ENCODE results near the gene ASH1L. TPM values are rescaled to one million over a fixed set of nuclear protein-coding genes. Genes with fewer than 3 reads are reported as not detected.

The ASH1L gene
- total RNA-seq, 2 donors from 2014 or later, result 40.3 to 47.2 TPM

- Mint-ChIP-seq H3K36me3 (ENCODE audit: insufficient read depth in 2 of 2) (peaks cover 3 to 8% of the 10 kb centered on the region in 2 donors), H3K4me3 (no peak overlapping the region), H3K4me1 (ENCODE audit: low read depth) (peaks cover 36% of the 10 kb centered on the region), H3K9me3 (no peaks in the 10 kb centered on the region), H3K27ac (no peak overlapping the region), H3K27me3 (ENCODE audit: low read depth) (no peaks in the 10 kb centered on the region)
- DNase-seq, result no peak
- ATAC-seq (replicated peaks in 1 of 2), result no peak
Measured at GRCh38 chr1:155318082-155318481, 244.5 kb downstream of the ASH1L start.

- Mint-ChIP-seq H3K4me1 (ENCODE audit: low read depth) (peaks cover 32% of the 10 kb centered on the region), H3K4me3 (no peak overlapping the region), H3K27ac (no peak overlapping the region), H3K9me3 (no peaks in the 10 kb centered on the region), H3K36me3 (ENCODE audit: insufficient read depth in 2 of 2) (peaks cover 10 to 12% of the 10 kb centered on the region in 2 donors), H3K27me3 (ENCODE audit: low read depth) (no peaks in the 10 kb centered on the region)
- DNase-seq (no peak), ATAC-seq (replicated peaks in 1 of 2) (no peak)
Measured at GRCh38 chr1:155316922-155317321, 245.7 kb downstream of the ASH1L start.

- Mint-ChIP-seq H3K4me1 (ENCODE audit: low read depth) (peaks cover 35% of the 10 kb centered on the region), H3K36me3 (ENCODE audit: insufficient read depth in 2 of 2) (peaks cover 17 to 32% of the 10 kb centered on the region in 2 donors), H3K4me3 (no peak overlapping the region), H3K9me3 (no peaks in the 10 kb centered on the region), H3K27me3 (ENCODE audit: low read depth) (no peaks in the 10 kb centered on the region), H3K27ac (no peak overlapping the region)
- ATAC-seq (replicated peaks in 1 of 2) (no peak), DNase-seq (no peak)
Measured at GRCh38 chr1:155313261-155313660, 249.3 kb downstream of the ASH1L start.

GRCh38 chr1:155309423-155310021, 253.1 kb downstream of the ASH1L start:
- no peaks in the 10 kb centered on the region for H3K27me3 Mint-ChIP-seq (ENCODE audit: low read depth)
- H3K36me3 Mint-ChIP-seq (ENCODE audit: insufficient read depth in 2 of 2), result peaks cover 17 to 32% of the 10 kb centered on the region in 2 donors
- DNase-seq (peak in 1 of 2 donors; percentile 9), ATAC-seq (replicated peaks in 1 of 2) (no peak)
- H3K4me3 Mint-ChIP-seq, result peak overlapping the region; percentile 98 to 99
- H3K27ac Mint-ChIP-seq, result peak overlapping the region; percentile 97
- H3K9me3 Mint-ChIP-seq, result no peaks in the 10 kb centered on the region
- H3K4me1 Mint-ChIP-seq (ENCODE audit: low read depth), result peaks cover 39% of the 10 kb centered on the region

- no peaks in the 10 kb centered on the region for H3K9me3 Mint-ChIP-seq
- H3K27ac Mint-ChIP-seq, result peak within 1 kb of the TSS; percentile 97
- peaks cover 39% of the 10 kb centered on the region for H3K4me1 Mint-ChIP-seq (ENCODE audit: low read depth)
- H3K36me3 Mint-ChIP-seq (ENCODE audit: insufficient read depth in 2 of 2), result peaks cover 17 to 32% of the 10 kb centered on the region in 2 donors
- H3K27me3 Mint-ChIP-seq (ENCODE audit: low read depth), result no peaks in the 10 kb centered on the region
- ATAC-seq (replicated peaks in 1 of 2) (peak; percentile 99), DNase-seq (peak; percentile 95 to 98)
- H3K4me3 Mint-ChIP-seq, result peak within 1 kb of the TSS; percentile 98 to 99
Measured at GRCh38 chr1:155308493-155309422, 253.8 kb downstream of the ASH1L start, which contains the start of gene FDPS. FDPS (plus strand) TSS chr1:155308866; CDS start chr1:155309790, 924 bp downstream.

- no peak for ATAC-seq (replicated peaks in 1 of 2)
- Mint-ChIP-seq H3K27me3 (ENCODE audit: low read depth) (no peaks in the 10 kb centered on the region), H3K27ac (no peak overlapping the region), H3K9me3 (no peaks in the 10 kb centered on the region), H3K4me1 (ENCODE audit: low read depth) (peaks cover 33% of the 10 kb centered on the region), H3K4me3 (peak overlapping the region; percentile 19 to 27), H3K36me3 (ENCODE audit: insufficient read depth in 2 of 2) (peaks cover 11 to 25% of the 10 kb centered on the region in 2 donors)
- DNase-seq, result peak in 1 of 2 donors; percentile 9
Measured at GRCh38 chr1:155307247-155307740, 255.3 kb downstream of the ASH1L start.

GRCh38 chr1:155305881-155306391, 256.7 kb downstream of the ASH1L start:
- Mint-ChIP-seq H3K4me3 (no peak overlapping the region), H3K4me1 (ENCODE audit: low read depth) (peaks cover 22% of the 10 kb centered on the region), H3K27me3 (ENCODE audit: low read depth) (no peaks in the 10 kb centered on the region), H3K36me3 (ENCODE audit: insufficient read depth in 2 of 2) (peaks cover 7 to 15% of the 10 kb centered on the region in 2 donors), H3K9me3 (no peaks in the 10 kb centered on the region), H3K27ac (no peak overlapping the region)
- DNase-seq, result no peak
- ATAC-seq (replicated peaks in 1 of 2), result no peak

GRCh38 chr1:155304558-155305063, 258.0 kb downstream of the ASH1L start:
- Mint-ChIP-seq H3K27me3 (ENCODE audit: low read depth) (no peaks in the 10 kb centered on the region), H3K9me3 (no peaks in the 10 kb centered on the region), H3K27ac (no peak overlapping the region), H3K4me3 (no peak overlapping the region), H3K36me3 (ENCODE audit: insufficient read depth in 2 of 2) (peaks cover 5 to 8% of the 10 kb centered on the region in 2 donors), H3K4me1 (ENCODE audit: low read depth) (peaks cover 9% of the 10 kb centered on the region)
- DNase-seq (no peak), ATAC-seq (replicated peaks in 1 of 2) (no peak)

GRCh38 chr1:155301342-155301841, 261.2 kb downstream of the ASH1L start, which contains the start of gene PKLR:
PKLR (minus strand) TSS chr1:155301438; CDS start chr1:155301395, 43 bp downstream.
- Mint-ChIP-seq H3K9me3 (no peaks in the 10 kb centered on the region), H3K27me3 (ENCODE audit: low read depth) (peaks cover 12% of the 10 kb centered on the region), H3K27ac (no peak within 1 kb of the TSS), H3K36me3 (ENCODE audit: insufficient read depth in 2 of 2) (no peaks in the 10 kb centered on the region), H3K4me1 (ENCODE audit: low read depth) (no peaks in the 10 kb centered on the region), H3K4me3 (no peak within 1 kb of the TSS)
- DNase-seq, result no peak
- ATAC-seq (replicated peaks in 1 of 2), result no peak

GRCh38 chr1:155300553-155301329, 261.9 kb downstream of the ASH1L start:
- H3K4me3 Mint-ChIP-seq, result no peak overlapping the region
- no peaks in the 10 kb centered on the region for H3K4me1 Mint-ChIP-seq (ENCODE audit: low read depth)
- ATAC-seq (replicated peaks in 1 of 2), result no peak
- H3K9me3 Mint-ChIP-seq, result no peaks in the 10 kb centered on the region
- H3K27ac Mint-ChIP-seq, result no peak overlapping the region
- H3K27me3 Mint-ChIP-seq (ENCODE audit: low read depth), result peaks cover 19% of the 10 kb centered on the region
- DNase-seq, result no peak
- no peaks in the 10 kb centered on the region for H3K36me3 Mint-ChIP-seq (ENCODE audit: insufficient read depth in 2 of 2)

GRCh38 chr1:155300024-155300423, 262.6 kb downstream of the ASH1L start:
- DNase-seq (no peak), ATAC-seq (replicated peaks in 1 of 2) (no peak)
- H3K27ac Mint-ChIP-seq, result no peak overlapping the region
- H3K36me3 Mint-ChIP-seq (ENCODE audit: insufficient read depth in 2 of 2), result no peaks in the 10 kb centered on the region
- H3K4me1 Mint-ChIP-seq (ENCODE audit: low read depth), result peaks cover under 1% of the 10 kb centered on the region
- H3K27me3 Mint-ChIP-seq (ENCODE audit: low read depth), result peaks cover 24% of the 10 kb centered on the region
- H3K9me3 Mint-ChIP-seq, result no peaks in the 10 kb centered on the region
- no peak overlapping the region for H3K4me3 Mint-ChIP-seq

GRCh38 chr1:155297384-155297783, 265.2 kb downstream of the ASH1L start:
- no peak overlapping the region for H3K27ac Mint-ChIP-seq
- ATAC-seq (replicated peaks in 1 of 2), result no peak
- H3K9me3 Mint-ChIP-seq, result no peaks in the 10 kb centered on the region
- no peaks in the 10 kb centered on the region for H3K36me3 Mint-ChIP-seq (ENCODE audit: insufficient read depth in 2 of 2)
- H3K27me3 Mint-ChIP-seq (ENCODE audit: low read depth), result peaks cover 34% of the 10 kb centered on the region
- DNase-seq, result no peak
- H3K4me1 Mint-ChIP-seq (ENCODE audit: low read depth), result peaks cover 7% of the 10 kb centered on the region
- H3K4me3 Mint-ChIP-seq, result no peak overlapping the region
